COLO668 (cell line): ENCODE data around the gene DST.
A peak's percentile ranks its signal among the peaks of the same experiment; 100 is the strongest.

Experiments
- DNase-seq: peaks from one replicate; lab custom pipeline; 2025; ENCODE audit not compliant: unreplicated experiment; lab: John Stamatoyannopoulos, UW

Gene DST

DNA sequence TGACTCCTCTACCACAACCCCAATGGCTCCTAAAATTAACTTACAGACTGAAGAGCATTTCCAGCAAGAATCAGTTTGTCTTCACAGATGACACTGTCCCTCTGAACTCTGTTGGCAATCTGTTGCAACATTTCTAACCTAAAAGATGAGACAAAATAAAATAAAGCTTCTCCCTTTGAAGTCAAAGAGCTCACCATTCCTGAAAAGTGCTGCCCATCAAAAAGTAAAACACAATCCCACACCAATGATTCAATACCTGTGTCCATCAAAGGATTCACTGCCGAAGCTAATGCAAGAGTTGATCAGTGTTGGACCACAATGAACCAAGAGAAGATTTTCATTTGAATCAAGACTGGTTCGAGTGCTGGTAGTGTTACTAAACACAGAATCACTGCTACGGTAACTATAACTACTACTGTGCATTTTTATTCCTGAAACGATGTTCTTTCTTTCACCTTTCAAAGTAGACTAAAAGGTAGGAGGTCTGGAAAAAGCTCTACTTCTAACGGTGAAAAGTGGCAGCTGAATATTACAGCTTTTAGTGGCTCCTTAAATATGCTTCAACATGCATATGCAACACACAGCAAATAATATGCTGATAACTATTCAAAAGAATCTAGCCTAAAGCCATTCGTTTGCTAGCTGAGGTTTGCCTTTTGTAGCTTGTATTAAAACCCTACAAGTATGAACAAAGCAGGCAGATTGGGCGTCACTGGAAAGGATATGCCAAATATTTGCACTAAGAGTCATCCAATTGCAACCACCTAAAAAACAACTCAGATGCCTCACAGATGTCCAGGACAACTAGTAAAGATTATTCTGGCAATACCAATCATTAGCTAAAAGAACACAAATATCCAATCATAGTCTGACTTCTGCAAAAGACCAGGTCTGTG, at the start of gene DST:
TSS of gene DST (minus strand) at position 524 of the 896 bp plus-strand sequence.
- peak; percentile 4 for DNase-seq

DNA sequence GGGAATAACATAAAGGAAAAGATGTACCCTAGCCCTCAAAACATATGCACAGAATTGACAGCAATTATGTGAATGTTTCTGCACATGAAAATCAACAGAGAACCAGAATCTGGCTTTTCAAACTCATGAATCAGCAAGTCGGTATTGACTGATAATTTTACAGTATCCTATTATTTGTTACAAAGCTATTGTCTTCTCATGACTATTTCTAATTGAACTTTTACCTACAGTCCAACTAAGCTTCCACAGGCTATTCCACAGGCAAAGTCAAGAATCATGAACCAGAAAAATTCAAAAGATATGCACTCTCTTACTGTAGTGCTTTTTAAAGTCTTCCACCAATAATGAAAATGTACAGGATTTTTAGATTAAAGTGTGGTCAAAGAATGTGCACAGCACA, 49.1 kb upstream of the DST start:
- DNase-seq, result no peak

DNA sequence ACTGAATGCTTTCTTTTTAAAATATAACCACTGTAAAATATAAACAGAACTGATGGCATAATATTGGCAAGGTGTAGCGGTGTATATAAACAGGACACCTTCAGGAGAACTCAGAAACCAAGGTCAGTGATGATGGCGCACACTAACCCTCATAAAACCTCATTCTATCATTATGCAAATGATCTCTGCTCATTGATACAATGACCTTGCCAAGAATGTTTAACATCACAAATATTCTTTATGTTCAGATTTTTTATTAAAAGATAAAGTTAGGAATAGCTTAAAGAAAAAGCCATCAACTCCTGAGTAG, 48.6 kb upstream of the DST start:
- no peak for DNase-seq

DNA sequence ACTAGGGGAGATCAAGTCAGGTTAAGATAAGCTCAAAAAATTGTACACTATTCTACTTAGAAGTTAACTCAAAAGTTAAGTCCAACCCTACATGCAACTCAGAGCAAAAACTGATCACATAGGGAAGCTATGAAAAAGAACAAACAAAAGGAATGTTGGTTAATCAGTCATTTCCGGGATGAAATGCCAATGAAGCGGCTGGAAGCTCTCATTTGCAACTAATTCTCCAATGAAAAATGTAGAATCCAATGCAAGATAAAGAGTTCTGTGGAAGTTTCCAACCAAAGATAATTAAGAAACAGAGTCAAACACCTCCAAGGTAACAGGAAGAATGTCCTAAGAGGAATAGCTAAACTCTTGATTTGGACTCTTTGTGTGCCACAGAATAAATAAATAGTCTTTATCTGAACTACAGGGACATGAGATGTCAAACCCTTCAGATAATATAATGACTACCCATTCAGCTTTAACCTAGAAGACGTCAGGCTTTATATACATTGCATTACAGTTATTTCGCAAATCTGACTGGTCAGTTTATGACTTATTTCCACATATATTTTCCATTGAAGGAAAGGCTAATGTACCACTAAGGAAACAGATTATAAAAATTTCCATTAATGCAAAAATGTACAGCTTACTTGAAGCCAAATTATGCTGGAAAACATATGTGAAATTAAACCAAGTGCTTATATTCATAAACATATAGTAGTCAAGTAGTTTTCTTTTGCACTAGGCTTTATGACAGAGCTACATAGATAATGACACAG, 48.0 kb upstream of the DST start:
- no peak for DNase-seq

DNA sequence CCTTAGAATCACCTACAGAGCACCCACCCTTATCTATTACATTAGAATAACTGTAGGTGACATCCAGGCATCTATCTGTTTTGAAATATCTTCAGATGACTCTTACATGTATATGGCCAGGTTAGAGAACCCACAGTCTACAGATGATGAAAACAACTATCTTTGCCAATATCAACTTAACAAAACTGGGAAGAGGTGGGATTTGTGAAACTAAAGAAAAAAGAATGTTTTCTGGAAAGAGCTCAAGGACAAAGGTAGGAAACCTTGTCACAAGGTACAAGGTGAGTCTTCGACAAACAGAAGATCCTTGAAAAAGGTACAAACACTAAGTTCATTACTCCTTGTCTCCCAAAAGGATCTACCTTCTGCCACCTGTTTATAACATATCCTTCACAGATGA, 47.0 kb upstream of the DST start:
- DNase-seq, result no peak

DNA sequence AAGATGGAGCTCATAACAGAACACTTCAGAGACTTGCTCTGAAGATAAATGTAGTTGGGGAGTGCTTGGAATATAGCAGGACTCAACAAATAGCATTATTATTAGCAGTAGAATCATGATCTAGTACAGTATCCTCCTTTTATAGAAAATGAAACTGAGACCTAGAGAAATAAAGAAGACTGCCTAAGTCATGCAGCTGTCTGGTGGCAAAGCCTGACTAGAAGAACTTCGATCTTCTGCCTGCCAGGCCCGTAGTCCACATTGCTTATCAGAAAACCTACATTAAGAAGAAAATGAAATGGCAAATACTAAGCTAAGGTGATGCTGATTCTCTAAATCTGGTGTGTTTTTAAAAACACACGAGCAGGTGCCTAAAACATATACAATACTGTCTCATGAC, 46.4 kb upstream of the DST start:
- DNase-seq, result no peak

DNA sequence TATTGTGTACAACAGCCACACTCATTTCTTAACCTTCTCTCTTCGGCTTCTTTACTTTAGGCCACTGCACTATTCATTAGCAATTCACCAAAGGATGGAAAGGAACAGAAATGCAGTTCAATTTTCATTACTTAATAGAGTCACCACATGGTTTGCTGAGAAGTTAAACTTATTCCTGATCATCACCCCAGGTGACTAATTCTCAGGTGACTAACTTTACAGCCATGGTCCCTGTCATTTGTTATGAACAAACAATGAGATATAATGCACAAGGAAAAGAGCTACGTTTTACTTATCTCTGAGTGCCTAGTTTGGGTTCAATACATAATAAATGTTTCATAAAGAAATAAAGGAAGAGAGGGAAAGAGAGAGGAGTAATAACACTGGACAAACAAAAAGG, 45.8 kb upstream of the DST start:
- DNase-seq, result no peak

DNA sequence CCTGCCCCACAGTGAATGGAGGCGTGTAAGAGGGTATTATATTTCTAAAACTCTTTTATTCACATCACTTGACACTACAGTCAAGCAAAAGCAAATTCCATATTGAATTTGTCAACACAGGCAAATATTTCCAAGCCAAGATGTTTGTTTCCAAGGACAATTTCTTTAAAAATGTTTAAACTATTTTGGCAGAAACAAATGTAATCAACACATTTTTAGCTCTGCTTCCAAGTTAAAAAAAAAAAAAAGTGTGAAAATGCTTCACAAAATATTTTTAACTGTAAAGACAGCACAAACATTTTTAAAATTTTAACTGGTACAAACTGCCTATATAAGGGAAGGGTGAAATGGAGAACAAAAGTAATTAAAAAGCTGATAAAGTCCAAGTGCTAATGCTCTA, 44.9 kb upstream of the DST start:
- DNase-seq, result no peak

DNA sequence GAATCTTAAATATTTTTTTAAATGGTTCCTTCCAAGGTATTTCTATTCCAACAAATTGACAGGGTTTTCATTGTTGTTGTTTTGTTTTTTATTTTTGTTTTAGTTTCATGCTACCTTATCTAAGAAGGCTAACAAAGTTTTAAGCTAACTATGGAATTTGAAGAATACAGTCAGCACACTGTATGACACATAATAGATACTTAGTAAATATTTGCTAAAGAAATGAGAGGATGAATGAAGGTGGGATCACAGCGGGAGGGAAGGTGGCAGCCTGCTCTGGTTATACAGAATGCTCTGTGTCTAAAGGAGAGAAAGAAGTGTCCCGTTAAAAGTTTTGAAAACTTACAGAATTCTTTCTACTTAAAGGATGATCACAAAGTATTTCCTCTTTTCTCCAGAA, 43.7 kb upstream of the DST start:
- DNase-seq, result no peak

DNA sequence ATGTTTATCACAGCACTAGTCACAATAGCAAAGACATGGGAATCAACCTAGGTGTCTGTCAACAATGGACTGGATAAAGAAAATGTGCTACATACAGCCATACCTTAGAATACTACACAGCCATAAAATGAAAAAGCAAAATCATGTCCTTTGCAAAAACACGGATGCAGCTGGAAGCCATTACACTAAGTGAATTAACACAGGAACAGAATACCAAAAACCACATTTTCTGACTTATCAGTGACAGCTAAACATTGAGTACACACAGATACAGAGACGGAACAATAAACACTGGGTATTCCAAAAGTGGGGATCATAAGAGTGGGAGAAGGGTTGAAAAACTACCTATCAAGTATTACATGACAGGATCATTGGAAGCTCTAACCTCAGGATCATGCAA, 43.3 kb upstream of the DST start:
- no peak for DNase-seq

DNA sequence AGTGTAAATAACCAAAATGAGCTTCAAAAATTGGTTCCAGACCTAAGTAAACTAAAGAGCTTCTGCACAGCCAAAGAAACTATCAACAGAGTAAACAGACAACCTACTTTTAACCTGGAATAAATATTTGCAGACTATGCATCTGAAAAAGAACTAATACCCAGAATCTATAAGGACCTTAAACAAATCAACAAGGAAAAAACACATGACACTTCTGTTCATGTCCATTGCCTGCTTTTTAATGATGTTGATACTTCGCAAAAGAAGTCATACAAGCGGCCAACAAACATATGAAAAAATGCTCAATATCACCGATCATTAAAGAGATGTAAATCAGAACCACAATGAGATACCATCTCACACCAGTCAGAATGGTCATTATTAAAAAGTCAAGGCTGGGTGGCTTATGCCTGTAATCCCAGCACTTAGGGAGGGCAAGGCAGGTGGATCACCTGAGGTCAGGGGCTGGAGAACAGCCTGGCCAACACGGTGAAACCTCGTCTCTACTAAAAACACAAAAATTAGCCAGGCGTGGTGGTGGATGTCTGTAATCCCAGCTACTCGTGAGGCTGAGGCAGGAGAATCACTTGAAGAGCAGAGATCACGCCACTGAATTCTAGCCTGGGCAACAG, 42.5 kb upstream of the DST start:
- no peak for DNase-seq

DNA sequence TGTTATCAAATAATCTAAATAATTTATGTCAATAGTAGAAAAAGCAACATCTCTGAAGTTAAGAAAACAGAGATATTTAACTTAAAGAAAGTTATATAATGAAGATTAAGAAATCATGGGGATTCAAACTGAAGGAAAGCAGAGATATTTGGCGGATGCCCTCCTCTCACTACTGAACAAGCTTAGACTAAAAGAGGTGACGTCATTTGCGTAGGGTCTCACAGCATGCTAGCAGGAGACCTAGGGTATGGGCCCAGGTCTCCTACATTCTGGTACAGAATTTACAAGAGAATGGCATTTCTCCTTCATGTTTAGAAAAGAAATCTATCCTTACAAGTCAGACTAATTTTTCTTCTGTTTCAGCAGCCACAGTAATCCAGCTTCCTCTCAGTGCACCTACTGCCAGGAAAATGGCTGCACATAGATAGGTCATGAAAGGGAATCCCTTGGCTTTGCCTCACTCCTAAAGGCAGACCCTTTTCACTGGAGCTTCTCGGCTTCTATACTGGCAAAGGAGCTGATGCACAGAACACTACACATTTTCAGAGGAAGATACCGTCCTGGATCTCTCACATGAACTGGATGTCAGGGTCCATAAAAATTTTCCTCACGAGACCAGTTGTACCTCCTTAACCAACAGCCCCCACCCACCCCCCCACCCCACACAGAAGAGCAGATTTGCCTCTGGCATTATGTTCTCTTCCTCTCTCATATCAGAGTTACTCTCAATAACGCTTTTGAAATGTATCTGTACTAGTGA, 41.8 kb upstream of the DST start:
- peak; percentile 2 for DNase-seq

DNA sequence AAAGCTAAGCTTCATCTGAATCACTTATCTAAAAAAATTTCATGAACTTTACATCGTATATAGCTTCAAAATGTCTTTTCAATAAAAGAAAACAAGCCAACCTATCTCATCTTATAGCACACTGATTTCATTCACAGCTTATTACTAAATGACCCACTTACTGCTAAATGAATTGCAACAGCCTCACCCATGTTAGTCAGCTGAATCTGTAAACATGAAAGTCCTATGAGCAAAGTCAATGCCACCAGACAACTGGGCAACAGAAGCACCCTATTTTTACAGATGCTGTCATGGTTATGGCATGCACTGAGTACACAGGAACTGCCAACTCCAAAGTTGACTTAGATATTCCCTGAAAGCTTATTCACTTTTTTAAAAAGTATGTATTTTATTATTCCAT, 41.2 kb upstream of the DST start:
- peak; percentile 21 for DNase-seq

DNA sequence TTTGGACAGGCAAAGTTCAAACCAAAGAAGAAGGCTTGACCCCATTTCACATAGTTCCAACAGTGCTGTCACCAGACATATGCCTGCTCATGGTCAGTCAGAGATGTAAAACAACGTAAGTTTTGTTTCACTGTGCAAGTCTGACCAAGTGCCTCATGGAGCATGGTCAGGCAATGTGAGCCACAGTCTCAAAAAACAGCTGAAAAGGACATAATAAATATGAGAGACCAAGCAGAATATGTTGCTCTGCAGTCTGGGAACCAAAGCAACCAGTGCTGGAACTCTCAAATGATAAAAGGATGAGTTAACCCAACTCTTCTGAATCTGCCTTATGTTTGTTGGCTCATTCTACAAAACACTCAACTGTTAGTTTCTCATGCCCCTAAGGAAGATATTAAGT, 39.9 kb upstream of the DST start:
- DNase-seq, result no peak

DNA sequence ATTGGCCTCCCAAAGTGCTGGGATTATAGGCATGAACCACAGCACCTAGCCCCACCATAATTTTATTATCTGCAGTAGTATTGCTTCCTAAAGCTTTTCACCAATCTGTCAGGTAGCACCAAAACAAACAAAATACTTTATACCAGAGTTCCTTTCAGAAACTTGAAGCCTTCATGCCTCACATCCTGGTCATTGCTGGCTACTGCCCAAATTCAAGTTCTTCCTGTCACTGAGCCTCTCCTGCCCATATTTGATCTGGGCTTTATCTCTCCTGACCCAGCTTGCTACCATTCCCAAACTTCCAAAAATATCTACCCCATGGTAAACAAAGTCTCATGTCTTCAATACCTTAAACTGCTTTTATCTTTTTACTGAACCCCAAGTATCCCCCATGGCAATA, 34.9 kb upstream of the DST start:
- DNase-seq, result no peak

DNA sequence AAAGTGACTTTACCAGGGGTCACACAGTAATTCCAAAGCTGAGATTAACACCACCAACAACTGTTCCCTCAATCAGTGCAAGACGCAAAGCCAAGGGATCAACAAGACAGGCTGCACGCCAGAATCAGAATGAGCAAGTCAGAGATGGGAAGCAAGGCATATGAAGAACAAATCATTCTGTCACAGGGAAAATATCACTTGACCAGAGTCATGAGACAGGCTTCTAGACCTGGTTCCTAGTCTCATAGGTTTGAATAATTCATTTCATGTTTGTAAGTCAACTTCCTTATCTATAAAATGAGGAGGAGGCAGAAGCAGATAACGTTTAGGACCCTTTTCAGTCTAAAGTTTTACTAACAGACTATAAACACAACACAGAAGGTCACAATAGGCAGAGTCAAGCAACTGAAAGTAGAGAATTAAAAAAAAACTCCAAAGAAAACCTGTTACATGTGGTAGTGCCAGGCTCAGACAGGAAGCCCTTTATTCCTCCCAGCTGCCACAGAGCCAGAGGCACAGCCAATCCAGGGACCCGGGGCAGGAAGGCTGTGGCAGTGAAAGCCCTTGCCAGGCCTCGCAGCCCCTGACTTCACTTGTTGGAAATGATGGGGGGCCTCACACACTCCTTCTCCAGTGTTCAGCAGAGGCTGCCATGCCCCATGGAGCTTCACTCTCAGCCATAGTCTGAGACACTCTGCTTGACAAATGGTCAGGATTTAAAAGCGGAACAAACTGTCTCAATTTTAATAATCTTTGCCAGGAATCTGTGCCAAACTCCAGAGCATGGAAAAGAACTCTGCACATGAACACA, 29.2 kb upstream of the DST start:
- DNase-seq, result no peak

DNA sequence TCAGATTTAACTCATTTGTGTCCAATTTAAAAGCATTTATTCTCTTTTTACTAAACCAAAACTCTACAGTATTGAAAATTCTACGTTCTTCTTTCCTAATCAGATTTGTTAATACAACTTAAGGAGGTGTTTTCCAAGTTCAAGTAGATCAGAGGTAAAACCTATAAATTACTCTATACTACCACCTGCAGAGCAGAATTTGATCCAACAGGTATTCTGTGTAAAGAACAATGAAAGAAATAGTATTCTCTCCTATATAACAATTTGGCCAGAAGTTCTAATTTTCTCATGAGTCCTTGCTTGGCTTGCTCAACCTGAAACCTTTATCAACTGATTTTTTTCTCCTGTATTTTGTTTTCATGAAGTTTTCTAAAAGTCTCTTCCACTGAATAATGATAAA, 28.5 kb upstream of the DST start:
- no peak for DNase-seq

DNA sequence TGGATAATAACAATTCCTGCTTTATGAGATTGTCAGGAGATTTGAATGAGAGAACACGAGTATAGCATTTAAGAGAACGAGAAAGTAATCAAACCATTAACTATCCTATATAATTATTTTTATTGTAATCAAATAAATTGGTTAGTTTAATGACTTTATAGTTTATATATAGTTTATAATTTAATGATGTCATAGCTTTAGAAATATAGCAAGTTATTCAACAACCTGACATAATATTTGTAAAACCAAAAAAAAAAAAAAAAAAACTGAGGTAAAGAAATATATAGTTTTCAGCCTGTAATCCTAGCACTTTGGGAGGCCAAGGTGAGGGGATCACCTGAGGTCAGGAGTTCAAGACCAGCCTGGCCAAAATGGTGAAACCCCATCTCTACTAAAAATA, 26.4 kb upstream of the DST start:
- DNase-seq, result no peak

DNA sequence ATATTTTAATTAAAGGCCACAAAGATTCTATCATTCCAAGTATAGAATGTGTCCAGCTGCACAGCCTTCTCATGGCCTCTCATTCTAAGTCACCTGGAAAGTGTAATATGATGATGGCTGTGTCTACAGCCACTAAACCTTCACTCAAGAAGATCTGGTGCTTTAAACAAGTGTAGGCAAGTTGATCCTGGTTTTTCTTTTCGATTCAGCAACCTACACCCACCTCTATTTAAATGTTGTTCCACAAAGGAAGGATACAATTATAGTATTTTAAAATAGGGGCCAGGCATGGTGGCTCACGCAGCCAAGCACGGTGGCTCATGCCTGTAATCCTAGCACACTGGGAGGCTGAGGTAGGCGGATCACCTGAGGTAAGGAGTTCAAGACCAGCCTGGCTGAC, 25.5 kb upstream of the DST start:
- DNase-seq, result no peak

DNA sequence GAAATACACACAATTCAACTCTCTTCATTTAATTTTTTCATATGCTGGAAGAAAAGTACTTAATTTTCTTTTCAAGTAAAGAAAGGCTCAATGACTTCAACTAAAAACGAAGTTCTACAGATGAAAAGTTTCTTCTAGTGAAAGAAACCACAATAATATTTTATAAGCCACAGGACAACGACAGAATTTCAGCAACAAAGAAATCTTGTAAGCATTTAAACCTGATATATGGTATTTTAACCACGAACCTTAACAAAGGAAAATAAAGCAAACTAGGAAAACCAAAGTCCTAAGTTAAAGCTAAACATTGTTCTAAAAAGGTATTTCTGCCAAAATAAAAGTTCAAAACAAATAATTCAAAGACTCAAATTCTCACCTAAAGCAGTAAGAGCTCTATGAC, 24.6 kb upstream of the DST start:
- DNase-seq, result no peak

DNA sequence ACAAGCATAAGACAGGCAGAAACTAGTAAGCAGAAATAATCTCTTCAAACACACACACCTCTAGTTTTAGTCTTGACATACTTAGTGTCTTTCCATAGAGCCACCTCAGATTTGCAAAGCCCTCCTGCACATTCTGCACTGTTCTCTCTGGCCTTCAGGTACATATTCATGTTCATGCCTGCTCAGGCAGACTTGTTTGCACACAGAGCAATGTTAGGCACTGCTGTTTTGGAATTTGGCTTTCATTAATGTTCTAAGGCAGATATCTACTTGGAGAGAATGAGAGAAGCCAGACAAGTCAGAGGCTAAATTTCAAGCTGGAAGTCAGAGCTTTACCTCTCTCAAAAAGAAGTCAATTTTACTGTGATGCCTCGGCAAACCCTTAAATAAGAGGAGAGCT, 21.3 kb upstream of the DST start:
- no peak for DNase-seq
